A549 (cell line): ENCODE data around the gene ADAMTS2. TPM values are rescaled to one million over a fixed set of nuclear protein-coding genes. Genes with fewer than 3 reads are reported as not detected.

ENCODE experiments used
- ATAC-seq, 2 experiments: fragments of 200-7000 bp in 1 of 2; fragments of >200 bp in 1 of 2; cut with Nextera tagmentation in 1 of 2; cut with Tn5 transposase in 1 of 2; 3 replicates each; pipeline versions ENCODE4 v1.8.0 to v1.9.1; 2018 to 2020; ENCODE audit warnings: mild to moderate bottlenecking in 1 of 2, moderate library complexity in 1 of 2
- CTCF ChIA-PET: fragments of 300-600 bp; sonication (Branson Sonifier 250); formaldehyde crosslinking; extraction: SDS; loops from one replicate; lab custom pipeline; 2021; ENCODE audit warnings: antibody characterized with exemption, inconsistent platforms; lab: Yijun Ruan, JAX
- POLR2A ChIA-PET: fragments of 350-600 bp; formaldehyde crosslinking; extraction: SDS; loops from one replicate; lab custom pipeline; 2021; ENCODE audit warnings: antibody characterized with exemption, inconsistent platforms; lab: Yijun Ruan, JAX
- DNase-seq, 2 experiments: peaks; one replicate each; pipeline versions ENCODE4 v3.0.0 to v3.0.0-alpha.2; 2011 to 2016; ENCODE audit warnings: low read depth in 1 of 2, low spot score in 1 of 2
- FAIRE-seq: peaks from 2 replicates; lab custom pipeline; 2011; peaks lifted over from hg19 to GRCh38; lab: Jason Lieb, UNC
- H3K27ac ChIP-seq, 2 experiments: fragments of >200 bp; sonication (Bioruptor Twin); formaldehyde crosslinking; 3 replicates each; pipeline ENCODE4 v1.5.1; 2016 to 2017
- H3K4me1 ChIP-seq: fragments of >200 bp; sonication (Bioruptor Twin); formaldehyde crosslinking; 3 replicates; pipeline ENCODE4 v1.6.1; 2016
- H3K4me2 ChIP-seq: fragments of >200 bp; sonication (Bioruptor Twin); formaldehyde crosslinking; 3 replicates; pipeline ENCODE4 v1.6.1; 2016
- H3K4me3 ChIP-seq: fragments of >200 bp; sonication (Bioruptor Twin); formaldehyde crosslinking; 3 replicates; pipeline ENCODE4 v1.5.1; 2016
- H3K9me3 ChIP-seq: fragments of >200 bp; sonication (Bioruptor Twin); formaldehyde crosslinking; 3 replicates; pipeline ENCODE4 v1.6.1; 2016
- CBX2 ChIP-seq: fragments of 200-600 bp; sonication (generic); IDR thresholded peaks from 2 replicates; pipeline ENCODE4 v1.6.1; 2016; ENCODE audit warnings: low read depth, mild to moderate bottlenecking, borderline replicate concordance
- CBX8 ChIP-seq: fragments of 200-600 bp; sonication (generic); IDR thresholded peaks from 2 replicates; pipeline ENCODE4 v1.6.1; 2016
- CEBPB ChIP-seq, 2 experiments: fragments of >200 bp in 1 of 2; sonication (Bioruptor Twin) in 1 of 2; formaldehyde crosslinking in 1 of 2; IDR thresholded peaks; 2 replicates each; pipeline ENCODE4 v1.6.1; 2012 to 2016
- CTCF ChIP-seq: fragments of >200 bp; sonication (Bioruptor Twin); formaldehyde crosslinking; IDR thresholded peaks from 3 replicates; pipeline ENCODE4 v1.5.1; 2016
- EHF ChIP-seq: fragments of 250-450 bp; sonication (Bioruptor Pico); IDR thresholded peaks from 2 replicates; pipeline ENCODE4 v1.5.0; 2020; ENCODE audit warnings: mild to moderate bottlenecking
- FOSL2 ChIP-seq, 2 experiments: fragments of 450-650 bp in 1 of 2; fragments of >200 bp in 1 of 2; sonication (Bioruptor Twin) in 1 of 2; formaldehyde crosslinking; IDR thresholded peaks; 2 replicates each; pipeline versions ENCODE4 v1.5.0 to v1.6.1; 2016 to 2020; ENCODE audit warnings: mild to moderate bottlenecking in 1 of 2, moderate library complexity in 1 of 2
- GATA3 ChIP-seq: IDR thresholded peaks from 2 replicates; pipeline ENCODE4 v1.6.1; 2012; ENCODE audit warnings: borderline replicate concordance
- HDAC2 ChIP-seq: fragments of 200-600 bp; sonication (generic); IDR thresholded peaks from 2 replicates; pipeline ENCODE4 v1.6.1; 2016
- HMGXB4 ChIP-seq: fragments of 250-450 bp; sonication (Bioruptor Pico); IDR thresholded peaks from 2 replicates; pipeline ENCODE4 v1.5.0; 2021; ENCODE audit warnings: mild to moderate bottlenecking, moderate library complexity, borderline replicate concordance
- HOXB13 ChIP-seq: fragments of 250-450 bp; sonication (Bioruptor Pico); IDR thresholded peaks from 2 replicates; pipeline ENCODE4 v1.5.0; 2020; ENCODE audit warnings: low read depth, mild to moderate bottlenecking, moderate library complexity
- HOXB5 ChIP-seq: fragments of 250-450 bp; sonication (Bioruptor Pico); IDR thresholded peaks from 2 replicates; pipeline ENCODE4 v1.5.0; 2020; ENCODE audit warnings: mild to moderate bottlenecking, moderate library complexity
- JUNB ChIP-seq: fragments of >200 bp; sonication (Bioruptor Twin); formaldehyde crosslinking; IDR thresholded peaks from 2 replicates; pipeline ENCODE4 v1.6.1; 2016
- KDM5A ChIP-seq: fragments of 200-600 bp; sonication (generic); IDR thresholded peaks from 2 replicates; pipeline ENCODE4 v1.6.1; 2016; ENCODE audit warnings: antibody characterized with exemption, mild to moderate bottlenecking
- MAFK ChIP-seq: fragments of 450-650 bp; IDR thresholded peaks from 2 replicates; pipeline ENCODE4 v1.6.1; 2014; ENCODE audit not compliant: partially characterized antibody
- NFE2L2 ChIP-seq: fragments of 150-350 bp; conservative IDR thresholded peaks from 2 replicates; pipeline ENCODE4 v1.6.1; 2014; ENCODE audit warnings: low read length
- PHF8 ChIP-seq: fragments of 200-600 bp; sonication (generic); IDR thresholded peaks from 2 replicates; pipeline ENCODE4 v1.6.1; 2016; ENCODE audit warnings: low read depth, mild to moderate bottlenecking, antibody characterized with exemption, moderate library complexity, borderline replicate concordance
- RCOR1 ChIP-seq: fragments of 150-350 bp; IDR thresholded peaks from 2 replicates; pipeline ENCODE4 v1.6.1; 2014; ENCODE audit warnings: antibody characterized with exemption, low read length, low read depth
- RFX5 ChIP-seq: fragments of 450-650 bp; IDR thresholded peaks from 2 replicates; pipeline ENCODE4 v1.7.1; 2014; ENCODE audit warnings: antibody characterized with exemption, mild to moderate bottlenecking, moderate library complexity
- RNF2 ChIP-seq: fragments of 200-600 bp; sonication (generic); IDR thresholded peaks from 2 replicates; pipeline ENCODE4 v1.6.1; 2016; ENCODE audit warnings: low read depth, mild to moderate bottlenecking, antibody characterized with exemption, moderate library complexity, borderline replicate concordance
- TFCP2L1 ChIP-seq: fragments of 250-450 bp; sonication (Bioruptor Pico); IDR thresholded peaks from 2 replicates; pipeline ENCODE4 v1.5.0; 2021; ENCODE audit warnings: mild to moderate bottlenecking
- TP53 ChIP-seq: fragments of 250-450 bp; sonication (Bioruptor Pico); IDR thresholded peaks from 2 replicates; pipeline ENCODE4 v1.5.0; 2021; ENCODE audit warnings: mild to moderate bottlenecking, moderate library complexity
- USF2 ChIP-seq: fragments of 450-650 bp; IDR thresholded peaks from 2 replicates; pipeline ENCODE4 v1.6.1; 2014; ENCODE audit warnings: antibody characterized with exemption
- ZC3H11A ChIP-seq: fragments of 450-650 bp; IDR thresholded peaks from 2 replicates; pipeline ENCODE4 v1.6.1; 2014; ENCODE audit warnings: antibody characterized with exemption, mild to moderate bottlenecking
- ZNF302 ChIP-seq: fragments of 250-450 bp; sonication (Bioruptor Pico); IDR thresholded peaks from 2 replicates; pipeline ENCODE4 v1.9.0; 2021; ENCODE audit warnings: inconsistent platforms, mild to moderate bottlenecking, moderate library complexity
- ZSCAN20 ChIP-seq: fragments of 250-450 bp; sonication (Bioruptor Pico); IDR thresholded peaks from 2 replicates; pipeline ENCODE4 v1.8.0; 2022; ENCODE audit warnings: mild to moderate bottlenecking, moderate library complexity
- WGBS: methylation state at CpG from one replicate; pipeline ENCODE4 v1.1.6; 2017; ENCODE audit errors: missing lambda C conversion rate; 5-methylcytosine and 5-hydroxymethylcytosine counted together
- polyA plus RNA-seq, 4 experiments: library from polyadenylated mRNA; depleted of rRNA in 3 of 4; stranded (reverse); fragments of >200 nt; fragmentation: RNase III in 1 of 4; extraction: RNeasy Plus Mini Kit Qiagen cat#74134 plus additional on column Dnase treatment in 1 of 4; gene quantifications; 2 replicates in 3 of 4; 3 replicates in 1 of 4; pipeline ENCODE4 v1.2.3, GENCODE V29; 2011 to 2017
- TF ChIP-seq, protein P1 (sequence below): fragments of 150-350 bp; IDR thresholded peaks from 2 replicates; pipeline ENCODE4 v1.6.1; 2014; ENCODE audit warnings: low read depth, mild to moderate bottlenecking, low read length
- TF ChIP-seq, protein P2 (sequence below): fragments of >200 bp; sonication (Bioruptor Twin); formaldehyde crosslinking; IDR thresholded peaks from 3 replicates; pipeline ENCODE4 v1.6.1; 2016

The ADAMTS2 gene
- polyA plus RNA-seq, 2 of the 4 experiments (the other 2 are of a cell fraction) = not detected

GRCh38 chr5:179228341-179229121 lies 116.7 kb downstream of the ADAMTS2 start:
- TF ChIP-seq RFX5 (no peak), CTCF (no peak), HMGXB4 (CRISPR knock-in tag) (no peak), NFE2L2 (no peak), TP53 (CRISPR knock-in tag) (no peak), EHF (CRISPR knock-in tag) (no peak), CBX2 (no peak), RNF2 (no peak), ZSCAN20 (CRISPR knock-in tag) (no peak), MAFK (no peak), RCOR1 (no peak), FOSL2 (IDR thresholded peaks at IDR 0.05) (no peak), FOSL2 (CRISPR knock-in tag; IDR thresholded peaks at IDR 0.05) (no peak), TFCP2L1 (no peak)
- no peak for ATAC-seq

GRCh38 chr5:179227580-179228311 lies 117.5 kb downstream of the ADAMTS2 start:
- peaks cover 10% of the 10 kb centered on the region for H3K9me3 ChIP-seq
- no peak for DNase-seq
- TF ChIP-seq, protein P1, sequence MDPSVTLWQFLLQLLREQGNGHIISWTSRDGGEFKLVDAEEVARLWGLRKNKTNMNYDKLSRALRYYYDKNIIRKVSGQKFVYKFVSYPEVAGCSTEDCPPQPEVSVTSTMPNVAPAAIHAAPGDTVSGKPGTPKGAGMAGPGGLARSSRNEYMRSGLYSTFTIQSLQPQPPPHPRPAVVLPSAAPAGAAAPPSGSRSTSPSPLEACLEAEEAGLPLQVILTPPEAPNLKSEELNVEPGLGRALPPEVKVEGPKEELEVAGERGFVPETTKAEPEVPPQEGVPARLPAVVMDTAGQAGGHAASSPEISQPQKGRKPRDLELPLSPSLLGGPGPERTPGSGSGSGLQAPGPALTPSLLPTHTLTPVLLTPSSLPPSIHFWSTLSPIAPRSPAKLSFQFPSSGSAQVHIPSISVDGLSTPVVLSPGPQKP = no peak
- TF ChIP-seq ZNF302 (CRISPR knock-in tag) (no peak), JUNB (no peak), HOXB13 (CRISPR knock-in tag) (no peak), NFE2L2 (no peak)
- TF ChIP-seq, all 56 proteins: peak for 0
- ATAC-seq (no peak), FAIRE-seq (no peak)
- Histone ChIP-seq H3K4me1 (no peaks in the 10 kb centered on the region), H3K4me2 (no peak overlapping the region), H3K4me3 (no peak overlapping the region), H3K27ac (no peak overlapping the region)
- ChIA-PET POLR2A (no interaction called here), CTCF (no interaction called here)
- 42% methylated on average over 16 of the region's 17 CpGs for WGBS

More at GRCh38 chr5:179228341-179229121, 116.7 kb downstream of the ADAMTS2 start:
- Histone ChIP-seq H3K4me3 (no peak overlapping the region), H3K27ac (no peak overlapping the region), H3K4me2 (no peak overlapping the region), H3K9me3 (peaks cover 9% of the 10 kb centered on the region), H3K4me1 (no peaks in the 10 kb centered on the region)
- 52% methylated on average over 11 of the region's 20 CpGs for WGBS
- ChIA-PET CTCF (no interaction called here), POLR2A (no interaction called here)
- no peak for FAIRE-seq
- no peak for DNase-seq

GRCh38 chr5:179227229-179227579 lies 118.1 kb downstream of the ADAMTS2 start:
- peaks cover 14% of the 10 kb centered on the region for H3K9me3 ChIP-seq
- DNase-seq (no peak), FAIRE-seq (no peak), ATAC-seq (no peak)
- WGBS = 14% methylated on average over 2 of the region's 4 CpGs
- no peak overlapping the region for H3K4me3 ChIP-seq
- ChIA-PET POLR2A (no interaction called here), CTCF (no interaction called here)
- no peak overlapping the region for H3K4me2 ChIP-seq
- H3K4me1 ChIP-seq = no peaks in the 10 kb centered on the region
- H3K27ac ChIP-seq = no peak overlapping the region
- TF ChIP-seq GATA3 = no peak
- TF ChIP-seq ZC3H11A = no peak
- TF ChIP-seq KDM5A = no peak
- no peak for TF ChIP-seq TFCP2L1
- TF ChIP-seq HDAC2 = no peak
- TF ChIP-seq PHF8 = no peak
- TF ChIP-seq USF2 = no peak
- TF ChIP-seq HOXB5 = no peak
- TF ChIP-seq, protein P2, sequence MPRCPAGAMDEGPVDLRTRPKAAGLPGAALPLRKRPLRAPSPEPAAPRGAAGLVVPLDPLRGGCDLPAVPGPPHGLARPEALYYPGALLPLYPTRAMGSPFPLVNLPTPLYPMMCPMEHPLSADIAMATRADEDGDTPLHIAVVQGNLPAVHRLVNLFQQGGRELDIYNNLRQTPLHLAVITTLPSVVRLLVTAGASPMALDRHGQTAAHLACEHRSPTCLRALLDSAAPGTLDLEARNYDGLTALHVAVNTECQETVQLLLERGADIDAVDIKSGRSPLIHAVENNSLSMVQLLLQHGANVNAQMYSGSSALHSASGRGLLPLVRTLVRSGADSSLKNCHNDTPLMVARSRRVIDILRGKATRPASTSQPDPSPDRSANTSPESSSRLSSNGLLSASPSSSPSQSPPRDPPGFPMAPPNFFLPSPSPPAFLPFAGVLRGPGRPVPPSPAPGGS = no peak
- no peak for TF ChIP-seq CEBPB (IDR thresholded peaks at IDR 0.05)
- no peak for TF ChIP-seq MAFK
- TF ChIP-seq JUNB = no peak
- TF ChIP-seq CBX8 = no peak
